Muscle of leg (tissue), 11 donors: ENCODE data around the gene ZBTB43. TPM values are rescaled to one million over a fixed set of nuclear protein-coding genes. Genes with fewer than 3 reads are reported as not detected.
"Not testable (repeated sequence)": the region's sequence is repeated elsewhere in the genome, so short reads cannot be mapped to it uniquely, and the experiment has no call there.

Source experiments
- DNase-seq: peaks from one replicate; pipeline ENCODE4 v3.0.0; 2013
- H3K27ac ChIP-seq: one replicate; pipeline ENCODE4 v1.5.1; 2013; ENCODE audit warnings: mild to moderate bottlenecking, low read length, control low read depth
- H3K27me3 ChIP-seq: one replicate; pipeline ENCODE4 v1.6.1; 2013; ENCODE audit warnings: low read length; ENCODE audit not compliant: control insufficient read depth, insufficient read depth
- H3K36me3 ChIP-seq: one replicate; pipeline ENCODE4 v1.6.1; 2013; ENCODE audit warnings: low read length; ENCODE audit not compliant: control insufficient read depth, insufficient read depth
- H3K4me1 ChIP-seq: one replicate; pipeline ENCODE4 v1.6.1; 2013; ENCODE audit warnings: low read length; ENCODE audit not compliant: control insufficient read depth, insufficient read depth
- H3K4me3 ChIP-seq: one replicate; pipeline ENCODE4 v1.5.1; 2013; ENCODE audit warnings: low read length, control low read depth
- H3K9me3 ChIP-seq: replicated peaks from 2 replicates; pipeline ENCODE4 v1.6.1; 2013; ENCODE audit warnings: low read depth, low read length; ENCODE audit not compliant: control insufficient read depth
- WGBS: methylation state at CpG from one replicate; pipeline ENCODE4 v1.1.5; 2013; ENCODE audit warnings: missing lambda C conversion rate; ENCODE audit not compliant: insufficient coverage; 5-methylcytosine and 5-hydroxymethylcytosine counted together
- polyA plus RNA-seq, 8 donors: library from polyadenylated mRNA; unstranded; fragments of 120-200 nt; gene quantifications; one replicate each; pipeline versions ENCODE4 v1.2.1 to v1.2.3, GENCODE V29; 2013; ENCODE audit warnings: inconsistent platforms in 1 of 8, low replicate concordance in 1 of 8; ENCODE audit not compliant: insufficient read length in 8 of 8, insufficient read depth in 1 of 8
- total RNA-seq: library from RNA; stranded (reverse); fragments of 120-200 nt; gene quantifications from one replicate; pipeline ENCODE4 v1.2.4, GENCODE V29; 2013

Gene ZBTB43
- total and polyA plus RNA-seq, 9 donors: 9.7 to 15.6 (median 14.3) TPM

GRCh38 chr9:126822278-126822677 lies 17.4 kb downstream of the ZBTB43 start:
- Histone ChIP-seq H3K36me3 (peaks cover 34% of the 10 kb centered on the region), H3K27ac (no peak overlapping the region), H3K4me3 (no peak overlapping the region), H3K27me3 (no peaks in the 10 kb centered on the region), H3K4me1 (no peaks in the 10 kb centered on the region), H3K9me3 (peaks cover 28% of the 10 kb centered on the region)
- DNase-seq: no peak
- 95% methylated on average over 2 of the region's 2 CpGs for WGBS

DNA sequence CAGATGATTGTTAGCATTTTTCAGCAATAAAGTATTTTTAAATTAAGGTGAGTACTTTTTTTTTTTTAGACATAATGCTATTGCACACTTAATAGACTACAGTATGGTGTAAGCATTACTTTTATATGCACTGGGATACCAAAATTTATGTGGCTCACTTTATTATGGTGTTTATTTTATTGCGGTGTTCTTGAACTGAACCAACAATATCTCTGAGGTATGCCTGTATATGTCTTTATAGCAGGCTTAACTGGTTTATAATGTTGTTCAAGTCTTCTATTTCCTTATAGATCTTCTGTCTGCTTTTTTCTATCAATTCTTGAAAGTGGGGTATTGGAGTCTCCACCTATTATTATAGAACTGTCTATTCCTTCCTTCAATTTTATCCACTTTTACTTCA lies 18.0 kb downstream of the ZBTB43 start:
- no peaks in the 10 kb centered on the region for H3K4me1 ChIP-seq
- WGBS: no CpG with 5 or more reads among the region's 1 CpG
- no peak for DNase-seq
- H3K27ac ChIP-seq: no peak overlapping the region
- no peak overlapping the region for H3K4me3 ChIP-seq
- no peaks in the 10 kb centered on the region for H3K27me3 ChIP-seq
- H3K9me3 ChIP-seq: peaks cover 24% of the 10 kb centered on the region
- peaks cover 36% of the 10 kb centered on the region for H3K36me3 ChIP-seq

GRCh38 chr9:126824052-126824451 lies 19.2 kb downstream of the ZBTB43 start:
- H3K4me3 ChIP-seq, H3K27me3 ChIP-seq, DNase-seq, H3K4me1 ChIP-seq, H3K27ac ChIP-seq: not testable (repeated sequence)
- peaks cover 14% of the 10 kb centered on the region for H3K9me3 ChIP-seq
- peaks cover 28% of the 10 kb centered on the region for H3K36me3 ChIP-seq
- WGBS: no CpG with 5 or more reads among the region's 7 CpGs

DNA sequence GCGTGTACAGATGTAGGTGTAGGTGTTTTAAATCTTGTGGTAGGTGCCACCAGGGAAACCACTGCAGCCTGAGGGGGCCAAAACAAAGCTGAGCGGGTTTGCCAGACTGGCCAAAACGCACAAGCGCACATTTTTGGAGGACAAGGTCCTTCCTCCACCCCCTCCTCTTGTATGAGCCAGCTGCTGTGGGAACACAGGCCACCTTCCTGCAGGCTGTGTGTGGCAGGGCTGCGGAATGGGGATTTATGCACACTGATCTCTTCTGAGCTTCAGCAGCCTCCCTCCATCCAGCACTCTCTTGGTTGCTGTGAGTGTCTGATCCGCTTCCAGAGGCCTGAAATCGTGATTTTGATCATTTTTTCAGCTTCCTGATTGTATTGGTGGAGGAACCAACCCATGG lies 22.4 kb downstream of the ZBTB43 start:
- no peaks in the 10 kb centered on the region for H3K27me3 ChIP-seq
- H3K36me3 ChIP-seq: peaks cover 26% of the 10 kb centered on the region
- no peaks in the 10 kb centered on the region for H3K9me3 ChIP-seq
- H3K27ac ChIP-seq: no peak overlapping the region
- no peak overlapping the region for H3K4me3 ChIP-seq
- DNase-seq: no peak
- no peaks in the 10 kb centered on the region for H3K4me1 ChIP-seq
- 83% methylated on average over 4 of the region's 7 CpGs for WGBS

DNA sequence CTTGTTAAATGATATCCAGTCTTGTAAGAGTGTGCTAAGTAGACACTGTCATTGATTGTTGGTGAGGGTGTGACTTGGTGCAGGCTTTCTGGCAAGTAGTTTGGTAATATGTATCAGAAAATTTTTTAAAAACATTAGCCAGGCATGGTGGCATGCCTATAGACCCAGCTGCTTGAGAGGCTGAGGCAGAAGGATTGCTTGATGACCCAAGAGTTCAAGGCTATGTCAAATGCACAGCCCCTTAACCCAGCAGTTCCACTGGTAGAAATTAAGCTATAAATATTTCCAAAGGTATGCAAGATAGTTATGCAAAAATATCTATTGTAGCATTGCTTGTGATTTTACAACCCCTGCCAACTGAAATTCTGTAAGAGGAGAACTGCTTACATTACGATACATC lies 24.2 kb downstream of the ZBTB43 start:
- Histone ChIP-seq H3K4me1 (no peaks in the 10 kb centered on the region), H3K9me3 (no peaks in the 10 kb centered on the region), H3K27me3 (no peaks in the 10 kb centered on the region), H3K36me3 (peaks cover 40% of the 10 kb centered on the region), H3K4me3 (no peak overlapping the region), H3K27ac (no peak overlapping the region)
- no CpG with 5 or more reads among the region's 1 CpG for WGBS
- DNase-seq: no peak

DNA sequence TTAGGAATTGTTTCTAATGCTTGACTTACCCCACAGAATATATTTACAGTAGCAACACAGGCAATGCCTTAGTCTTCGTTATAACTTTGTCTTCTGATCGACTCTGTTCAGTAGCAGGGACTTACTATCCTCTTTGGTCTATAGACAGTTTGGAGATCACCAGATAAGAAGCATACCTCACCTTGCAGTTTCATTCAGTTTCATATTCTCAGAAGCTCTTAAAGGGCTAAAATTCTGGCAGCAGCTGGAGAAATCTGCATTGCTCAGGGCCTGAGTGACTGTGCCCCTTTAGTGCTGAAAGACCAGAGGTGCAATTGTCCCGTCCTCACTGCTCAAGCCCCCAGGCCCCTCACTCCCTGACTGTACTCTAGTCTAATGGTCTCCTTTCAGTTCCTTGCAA lies 26.0 kb downstream of the ZBTB43 start:
- Histone ChIP-seq H3K36me3 (peaks cover 39% of the 10 kb centered on the region), H3K4me1 (no peaks in the 10 kb centered on the region)
- WGBS: 56% methylated on average over 1 of the region's 3 CpGs

DNA sequence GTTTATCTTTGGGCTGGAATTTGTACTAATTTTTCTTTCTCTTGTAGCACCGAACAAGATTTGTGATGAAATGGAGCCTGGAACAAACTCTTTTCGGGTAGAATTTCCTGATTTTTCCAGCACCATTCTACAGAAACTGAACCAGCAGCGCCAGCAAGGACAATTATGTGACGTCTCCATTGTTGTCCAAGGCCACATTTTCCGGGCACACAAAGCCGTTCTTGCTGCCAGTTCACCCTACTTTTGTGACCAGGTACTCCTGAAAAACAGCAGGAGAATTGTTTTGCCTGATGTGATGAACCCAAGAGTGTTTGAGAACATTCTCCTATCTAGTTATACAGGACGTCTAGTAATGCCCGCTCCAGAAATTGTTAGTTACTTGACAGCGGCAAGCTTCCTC lies 27.6 kb downstream of the ZBTB43 start:
- no peak overlapping the region for H3K4me3 ChIP-seq
- no peak for DNase-seq
- peaks cover 39% of the 10 kb centered on the region for H3K36me3 ChIP-seq
- H3K27me3 ChIP-seq: no peaks in the 10 kb centered on the region
- H3K4me1 ChIP-seq: no peaks in the 10 kb centered on the region
- H3K27ac ChIP-seq: no peak overlapping the region
- H3K9me3 ChIP-seq: no peaks in the 10 kb centered on the region
- WGBS: 94% methylated on average over 6 of the region's 9 CpGs

More for the DNA sequence above, 26.0 kb downstream of the ZBTB43 start:
- Histone ChIP-seq H3K4me3 (no peak overlapping the region), H3K27ac (no peak overlapping the region), H3K9me3 (no peaks in the 10 kb centered on the region), H3K27me3 (no peaks in the 10 kb centered on the region)
- no peak for DNase-seq

GRCh38 chr9:126833020-126833419 lies 28.2 kb downstream of the ZBTB43 start:
- H3K27ac ChIP-seq: no peak overlapping the region
- peaks cover 38% of the 10 kb centered on the region for H3K36me3 ChIP-seq
- 94% methylated on average over 24 of the region's 24 CpGs for WGBS
- DNase-seq: no peak
- H3K9me3 ChIP-seq: no peaks in the 10 kb centered on the region
- H3K27me3 ChIP-seq: no peaks in the 10 kb centered on the region
- H3K4me1 ChIP-seq: no peaks in the 10 kb centered on the region
- no peak overlapping the region for H3K4me3 ChIP-seq

- no peak for DNase-seq
- peaks cover 2% of the 10 kb centered on the region for H3K4me1 ChIP-seq
- 94% methylated on average over 6 of the region's 8 CpGs for WGBS
- H3K9me3 ChIP-seq: no peaks in the 10 kb centered on the region
- H3K27ac ChIP-seq: no peak overlapping the region
- no peaks in the 10 kb centered on the region for H3K27me3 ChIP-seq
- peaks cover 46% of the 10 kb centered on the region for H3K36me3 ChIP-seq
- H3K4me3 ChIP-seq: no peak overlapping the region
Measured at GRCh38 chr9:126833710-126834345, 29.0 kb downstream of the ZBTB43 start.

- no CpG with 5 or more reads among the region's 2 CpGs for WGBS
- H3K9me3 ChIP-seq: no peaks in the 10 kb centered on the region
- peaks cover 2% of the 10 kb centered on the region for H3K4me1 ChIP-seq
- no peak overlapping the region for H3K27ac ChIP-seq
- H3K36me3 ChIP-seq: peaks cover 54% of the 10 kb centered on the region
- DNase-seq: no peak
- no peak overlapping the region for H3K4me3 ChIP-seq
- H3K27me3 ChIP-seq: no peaks in the 10 kb centered on the region
Measured at GRCh38 chr9:126834672-126835071, 29.8 kb downstream of the ZBTB43 start.

DNA sequence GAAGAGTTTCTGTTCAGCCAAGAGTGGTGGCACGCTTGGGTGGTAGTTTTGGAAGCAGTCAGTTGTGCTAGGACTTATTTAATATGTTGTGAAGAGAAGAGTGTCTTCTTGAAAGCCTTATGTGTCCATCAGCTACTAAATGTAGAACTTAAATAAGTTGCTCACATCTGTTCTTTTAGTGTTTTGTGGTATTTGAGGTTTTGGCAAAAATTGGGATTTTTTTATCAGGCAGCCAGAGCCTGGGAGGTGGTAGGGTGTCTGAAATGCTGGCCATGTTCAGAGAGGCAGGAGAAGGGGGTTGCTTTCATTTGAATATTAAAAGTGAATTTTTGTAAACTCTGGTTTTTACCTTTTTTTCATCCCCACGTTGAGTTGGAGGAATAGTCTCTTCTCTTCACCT lies 31.4 kb downstream of the ZBTB43 start:
- WGBS: no CpG with 5 or more reads among the region's 2 CpGs

More for the DNA sequence above, 31.4 kb downstream of the ZBTB43 start:
- H3K4me3 ChIP-seq: no peak overlapping the region
- no peak for DNase-seq
- no peak overlapping the region for H3K27ac ChIP-seq
- no peaks in the 10 kb centered on the region for H3K9me3 ChIP-seq
- H3K36me3 ChIP-seq: peaks cover 51% of the 10 kb centered on the region
- no peaks in the 10 kb centered on the region for H3K27me3 ChIP-seq
- H3K4me1 ChIP-seq: peaks cover 2% of the 10 kb centered on the region
